Neural progenitor cell (in vitro differentiated cells): ENCODE results near the gene ZNF620.

Experiments
- EZH2 ChIP-seq: fragments of 200-600 bp; sonication (generic); IDR thresholded peaks from 2 replicates; pipeline ENCODE4 v1.6.1; 2017; ENCODE audit warnings: antibody characterized with exemption, mild to moderate bottlenecking, moderate library complexity
- TF ChIP-seq, protein P1 (sequence below): fragments of 200-600 bp; sonication (generic); IDR thresholded peaks from 2 replicates; pipeline ENCODE4 v1.5.1; 2017; ENCODE audit warnings: antibody characterized with exemption, mild to moderate bottlenecking

DNA sequence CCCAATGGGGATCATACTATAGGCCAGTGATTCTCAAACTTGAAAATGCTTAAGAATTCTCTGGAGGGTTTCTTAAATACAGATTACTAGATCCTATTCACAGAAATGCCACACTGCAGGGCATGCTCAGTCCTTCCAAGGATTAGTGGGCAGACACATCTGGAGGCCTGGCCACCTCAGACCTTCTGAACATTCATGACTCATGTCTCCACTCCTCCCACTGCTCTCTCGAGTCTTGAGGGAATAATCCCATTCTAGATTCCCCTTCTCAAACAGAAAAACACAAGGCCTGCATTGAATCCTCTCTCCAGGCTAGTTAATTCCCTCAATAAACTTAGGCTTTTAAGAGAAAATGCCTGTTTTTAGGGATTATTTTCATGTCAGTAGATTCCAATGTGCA is 41.0 kb downstream of the ZNF620 start:
- TF ChIP-seq, protein P1, sequence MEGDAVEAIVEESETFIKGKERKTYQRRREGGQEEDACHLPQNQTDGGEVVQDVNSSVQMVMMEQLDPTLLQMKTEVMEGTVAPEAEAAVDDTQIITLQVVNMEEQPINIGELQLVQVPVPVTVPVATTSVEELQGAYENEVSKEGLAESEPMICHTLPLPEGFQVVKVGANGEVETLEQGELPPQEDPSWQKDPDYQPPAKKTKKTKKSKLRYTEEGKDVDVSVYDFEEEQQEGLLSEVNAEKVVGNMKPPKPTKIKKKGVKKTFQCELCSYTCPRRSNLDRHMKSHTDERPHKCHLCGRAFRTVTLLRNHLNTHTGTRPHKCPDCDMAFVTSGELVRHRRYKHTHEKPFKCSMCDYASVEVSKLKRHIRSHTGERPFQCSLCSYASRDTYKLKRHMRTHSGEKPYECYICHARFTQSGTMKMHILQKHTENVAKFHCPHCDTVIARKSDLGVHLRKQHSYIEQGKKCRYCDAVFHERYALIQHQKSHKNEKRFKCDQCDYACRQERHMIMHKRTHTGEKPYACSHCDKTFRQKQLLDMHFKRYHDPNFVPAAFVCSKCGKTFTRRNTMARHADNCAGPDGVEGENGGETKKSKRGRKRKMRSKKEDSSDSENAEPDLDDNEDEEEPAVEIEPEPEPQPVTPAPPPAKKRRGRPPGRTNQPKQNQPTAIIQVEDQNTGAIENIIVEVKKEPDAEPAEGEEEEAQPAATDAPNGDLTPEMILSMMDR, result no peak
- no peak for TF ChIP-seq EZH2
